ENCODE results near the gene TPPP.

The TPPP gene

GRCh38 chr5:669842-670395 lies 23.2 kb downstream of the TPPP start:
- DNase-seq (ENCODE audit: low spot score) = no peak
- in situ Hi-C loops (cut with MboI; ENCODE audit: low sequenced_read_pairs, unreplicated experiment) = no loop called here
- TF ChIP-seq CTCF (IDR thresholded peaks at IDR 0.05; ENCODE audit: borderline replicate concordance, control extremely low read depth, extremely low read depth, insufficient read depth, missing control alignments) = no peak

- in situ Hi-C loops (cut with MboI; ENCODE audit: low sequenced_read_pairs, unreplicated experiment) = no loop called here
- DNase-seq (ENCODE audit: low spot score) = peak; percentile 72
- peak; percentile 65 for TF ChIP-seq CTCF (IDR thresholded peaks at IDR 0.05; ENCODE audit: borderline replicate concordance, control extremely low read depth, extremely low read depth, insufficient read depth, missing control alignments)
These were observed 23.9 kb downstream of the TPPP start for GRCh38 chr5:669111-669841.

- in situ Hi-C loops (cut with MboI; ENCODE audit: low sequenced_read_pairs, unreplicated experiment) = no loop called here
- no peak for TF ChIP-seq CTCF (IDR thresholded peaks at IDR 0.05; ENCODE audit: borderline replicate concordance, control extremely low read depth, extremely low read depth, insufficient read depth, missing control alignments)
These were observed 24.7 kb downstream of the TPPP start for GRCh38 chr5:668283-668995.

GRCh38 chr5:666816-667498 lies 26.2 kb downstream of the TPPP start:
- in situ Hi-C loops (cut with MboI; ENCODE audit: low sequenced_read_pairs, unreplicated experiment) = no loop called here
- no peak for DNase-seq (ENCODE audit: low spot score)
- TF ChIP-seq CTCF (IDR thresholded peaks at IDR 0.05; ENCODE audit: borderline replicate concordance, control extremely low read depth, extremely low read depth, insufficient read depth, missing control alignments) = no peak

More at GRCh38 chr5:668283-668995, 24.7 kb downstream of the TPPP start:
- DNase-seq (ENCODE audit: low spot score) = no peak

GRCh38 chr5:665956-666711 lies 27.0 kb downstream of the TPPP start:
- in situ Hi-C loops (cut with MboI; ENCODE audit: low sequenced_read_pairs, unreplicated experiment) = no loop called here
- no peak for DNase-seq (ENCODE audit: low spot score)
- TF ChIP-seq CTCF (IDR thresholded peaks at IDR 0.05; ENCODE audit: borderline replicate concordance, control extremely low read depth, extremely low read depth, insufficient read depth, missing control alignments) = no peak

- no peak for DNase-seq (ENCODE audit: low spot score)
- no peak for TF ChIP-seq CTCF (IDR thresholded peaks at IDR 0.05; ENCODE audit: borderline replicate concordance, control extremely low read depth, extremely low read depth, insufficient read depth, missing control alignments)
- in situ Hi-C loops (cut with MboI; ENCODE audit: low sequenced_read_pairs, unreplicated experiment) = no loop called here
These were observed 27.6 kb downstream of the TPPP start for GRCh38 chr5:665541-665955.

All from GM13976 (cell line).